DMS153 (cell line): ENCODE data around the gene PLET1.

Source experiments
- DNase-seq: peaks from one replicate; lab custom pipeline; 2025; lab: John Stamatoyannopoulos, UW

PLET1 gene

GRCh38 chr11:112260490-112260889, at the start of gene PLET1:
Gene PLET1, minus strand, starts transcription at chr11:112260860. Its CDS starts 271 bp downstream, at chr11:112260589.
- no peak for DNase-seq

GRCh38 chr11:112310419-112310818, 49.8 kb upstream of the PLET1 start:
- DNase-seq: no peak

- no peak for DNase-seq
These were observed 48.0 kb upstream of the PLET1 start for GRCh38 chr11:112308651-112309050.

DNA sequence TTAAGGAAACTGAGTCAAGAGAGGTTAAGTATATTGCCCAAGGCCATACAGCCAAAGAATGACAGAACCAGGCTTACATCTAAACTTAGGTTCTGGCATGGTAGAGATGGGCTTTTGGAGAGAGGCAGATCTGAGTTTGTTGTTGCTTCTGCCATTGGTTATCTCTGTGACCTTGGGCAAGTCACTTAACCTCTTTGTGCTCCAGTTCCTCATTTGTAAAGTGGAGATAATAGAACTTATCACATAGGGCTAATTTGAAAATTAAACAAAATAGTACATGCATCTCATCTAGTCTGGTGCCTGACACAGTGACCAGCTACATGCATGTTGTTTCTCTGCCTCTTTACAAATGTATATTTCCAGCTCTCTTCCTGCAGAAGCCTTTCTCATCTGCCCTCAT, 47.0 kb upstream of the PLET1 start:
- no peak for DNase-seq

GRCh38 chr11:112306230-112306629, 45.6 kb upstream of the PLET1 start:
- no peak for DNase-seq

GRCh38 chr11:112304914-112305313, 44.3 kb upstream of the PLET1 start:
- no peak for DNase-seq

DNA sequence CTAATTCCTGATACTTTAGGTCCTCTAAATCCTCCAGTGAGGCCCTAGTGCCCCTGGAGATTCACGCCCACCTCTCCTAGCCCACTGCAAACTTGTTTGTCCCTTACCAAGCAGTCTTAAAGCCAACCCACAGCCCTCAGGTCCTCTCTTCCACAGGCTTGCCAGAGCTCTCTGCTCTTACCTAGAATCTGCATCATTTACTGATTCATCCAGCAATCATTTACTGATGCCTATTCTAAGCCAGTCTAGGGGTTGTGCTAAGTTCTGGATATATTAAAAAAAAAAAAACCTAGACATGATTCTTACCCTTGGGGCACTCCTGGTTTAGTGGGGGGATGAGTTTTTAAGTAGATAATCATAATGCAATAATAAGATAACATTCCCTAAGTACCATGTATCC, 43.0 kb upstream of the PLET1 start:
- no peak for DNase-seq

- DNase-seq: no peak
These were observed 41.7 kb upstream of the PLET1 start for GRCh38 chr11:112302226-112302868.

DNA sequence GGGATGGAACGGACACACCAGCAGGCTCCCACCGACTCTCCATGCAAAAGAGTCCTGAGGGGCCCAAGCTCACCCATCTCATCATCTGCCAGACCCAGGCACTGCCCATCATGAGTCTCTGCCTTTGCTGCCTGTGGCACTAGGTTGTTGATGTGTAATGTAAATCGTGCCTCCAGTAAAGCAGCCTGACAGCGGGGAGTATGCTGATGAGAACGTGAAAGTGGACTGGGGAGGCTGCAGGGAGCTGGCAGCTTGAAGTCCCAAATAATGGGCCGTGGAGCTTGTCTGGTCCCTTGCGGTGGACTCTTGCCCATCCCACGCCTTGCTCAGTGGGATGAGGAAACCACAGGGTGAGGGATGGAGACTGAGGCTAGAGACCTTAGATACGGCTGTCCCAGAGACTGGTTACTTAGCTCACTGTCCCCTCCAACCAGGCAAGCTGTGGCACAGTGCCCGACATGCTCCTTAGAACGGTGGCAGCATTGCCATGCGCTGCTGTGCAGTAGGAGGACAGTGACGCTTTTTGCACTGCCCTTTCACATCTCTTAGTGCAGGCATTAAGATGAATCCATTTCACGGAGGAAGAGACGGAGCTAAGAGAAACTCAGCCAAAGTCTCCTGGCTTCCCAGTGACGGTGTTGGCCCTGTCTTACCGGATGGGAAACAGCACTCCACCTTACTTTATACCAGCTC, 39.6 kb upstream of the PLET1 start:
- no peak for DNase-seq

GRCh38 chr11:112298535-112298934, 37.9 kb upstream of the PLET1 start:
- no peak for DNase-seq

- DNase-seq: no peak
These were observed 36.7 kb upstream of the PLET1 start for GRCh38 chr11:112297248-112297866.

GRCh38 chr11:112296044-112296443, 35.4 kb upstream of the PLET1 start:
- no peak for DNase-seq

DNA sequence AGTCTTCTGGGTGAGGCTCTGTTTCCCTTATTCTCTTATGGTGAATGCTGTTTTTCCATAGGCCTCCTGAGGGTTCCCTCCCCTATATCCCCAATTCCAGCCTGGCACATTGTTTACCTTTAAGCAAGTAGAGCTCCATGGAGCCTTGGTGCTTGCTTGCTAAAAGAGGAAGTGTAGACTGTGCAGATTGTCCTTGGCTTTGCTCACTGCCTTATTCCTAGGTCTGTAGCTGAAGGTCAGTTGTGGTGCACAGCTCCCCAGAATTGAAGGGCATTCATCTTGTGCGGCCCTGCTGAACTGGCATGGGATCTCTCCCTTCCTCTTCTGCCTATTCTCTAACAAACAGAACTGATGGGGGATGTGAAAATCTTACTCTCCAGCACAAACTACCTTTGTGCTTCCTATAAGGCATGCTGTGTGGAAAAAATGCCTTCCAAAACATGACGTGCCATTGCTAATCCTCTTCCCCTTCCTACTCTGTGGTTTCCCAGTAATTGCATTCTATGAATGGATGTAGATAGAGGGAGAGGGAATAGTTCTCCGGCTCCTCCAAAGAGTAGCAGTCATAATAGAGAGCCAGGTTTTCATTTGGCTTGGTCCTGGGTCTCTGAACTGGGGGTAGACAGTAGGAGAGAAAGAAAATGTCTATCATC, 34.2 kb upstream of the PLET1 start:
- no peak for DNase-seq

DNA sequence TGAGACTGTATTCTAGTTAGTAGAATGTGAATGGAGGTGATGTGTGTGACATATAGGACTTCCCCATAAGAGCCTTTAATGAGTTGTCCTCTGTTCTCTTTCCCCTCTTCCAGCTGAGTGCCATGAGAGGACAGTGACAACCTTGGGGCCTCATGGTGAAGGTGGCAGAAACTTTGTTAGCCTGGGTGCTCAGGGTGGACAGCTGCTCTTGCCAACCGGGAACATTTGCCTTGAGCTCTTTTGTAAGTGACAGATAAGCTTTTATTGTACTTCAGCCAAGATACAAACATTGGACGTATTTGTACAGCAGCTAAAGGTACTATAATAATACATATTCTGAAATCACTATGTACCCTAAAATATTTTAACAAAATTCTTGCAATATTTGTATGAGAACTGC, 33.0 kb upstream of the PLET1 start:
- no peak for DNase-seq

GRCh38 chr11:112292785-112293407, 32.2 kb upstream of the PLET1 start:
- no peak for DNase-seq

DNA sequence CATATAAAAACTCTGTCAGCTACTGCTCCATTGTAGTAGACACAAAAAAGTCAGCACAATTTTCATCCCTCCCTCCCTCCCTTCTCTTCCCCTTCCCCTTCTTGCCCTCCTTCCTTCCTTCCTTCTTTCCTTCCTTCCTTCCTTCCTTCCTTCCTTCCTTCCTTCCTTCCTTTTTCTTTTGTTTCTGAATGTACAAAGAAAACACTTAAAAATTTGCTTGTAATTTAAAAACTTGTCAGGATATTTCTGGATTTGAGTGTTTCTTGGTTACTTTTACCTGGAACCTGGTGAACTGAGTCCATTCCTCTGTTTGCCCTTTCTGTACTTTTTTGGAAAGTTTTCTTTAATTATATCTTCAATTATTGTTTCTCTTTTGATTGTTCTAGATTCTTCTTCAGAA, 31.5 kb upstream of the PLET1 start:
- DNase-seq: no peak

- DNase-seq: no peak
These were observed 30.5 kb upstream of the PLET1 start for GRCh38 chr11:112291191-112291590.

DNA sequence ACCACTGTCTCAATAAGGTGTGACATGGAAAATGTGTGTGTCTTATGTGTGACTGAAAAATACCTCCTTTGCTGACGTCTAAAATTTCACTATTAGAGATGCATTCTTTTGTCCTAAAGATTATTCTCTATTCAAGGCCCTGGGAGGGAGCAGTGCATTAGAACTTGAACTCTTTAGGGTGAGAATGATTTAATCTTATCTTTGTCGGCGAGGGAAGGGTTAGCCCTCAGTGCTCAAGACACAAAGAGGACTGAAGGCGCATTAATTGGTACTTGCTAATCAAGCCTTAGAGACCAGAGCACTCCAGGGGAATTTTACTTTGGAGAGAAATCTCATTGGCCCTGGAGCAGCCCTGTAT, 29.8 kb upstream of the PLET1 start:
- no peak for DNase-seq

DNA sequence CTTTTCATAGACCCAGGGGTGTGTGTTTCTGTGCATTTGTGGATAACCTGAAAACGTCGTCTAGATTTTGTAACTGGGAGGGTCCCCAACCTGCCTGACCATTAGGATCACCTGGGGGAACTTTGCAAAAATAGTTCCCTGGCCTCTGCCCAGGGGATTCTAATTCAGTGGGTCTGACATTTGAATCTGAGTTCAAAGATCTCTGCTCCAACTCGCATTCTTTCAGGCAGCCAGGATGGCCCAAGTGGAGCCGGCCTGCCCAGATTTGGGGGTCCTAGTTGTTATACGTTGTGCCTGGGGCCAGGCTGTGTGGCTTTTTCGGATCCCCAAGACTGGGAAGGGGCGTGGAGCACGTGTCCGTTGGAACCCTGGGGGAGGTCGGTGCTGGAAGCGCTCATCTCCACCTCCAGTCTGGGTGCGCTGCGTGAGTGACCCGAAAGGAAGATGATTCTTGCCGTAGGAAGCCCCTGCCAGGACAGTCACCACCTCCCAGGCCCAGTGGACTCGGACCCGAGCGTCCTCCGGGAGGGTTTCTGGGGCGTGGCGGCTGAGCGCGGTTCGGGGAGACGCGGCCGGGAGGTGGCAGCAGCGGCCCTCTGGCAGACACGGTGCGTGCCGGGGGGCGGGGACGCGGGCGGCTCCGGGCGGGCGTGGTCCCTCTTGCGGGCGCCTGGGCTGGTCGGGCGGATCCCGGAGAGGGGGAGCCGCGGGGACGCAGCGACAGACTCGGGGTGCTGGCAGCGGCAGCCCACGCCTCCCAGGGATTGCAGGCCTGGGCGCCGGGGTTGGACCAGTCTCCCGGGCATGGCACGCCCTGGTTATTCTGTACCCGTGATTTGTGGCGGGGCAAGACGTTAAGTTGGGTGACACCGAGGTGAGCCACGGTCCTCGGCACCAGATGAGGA, 29.2 kb upstream of the PLET1 start:
- no peak for DNase-seq

DNA sequence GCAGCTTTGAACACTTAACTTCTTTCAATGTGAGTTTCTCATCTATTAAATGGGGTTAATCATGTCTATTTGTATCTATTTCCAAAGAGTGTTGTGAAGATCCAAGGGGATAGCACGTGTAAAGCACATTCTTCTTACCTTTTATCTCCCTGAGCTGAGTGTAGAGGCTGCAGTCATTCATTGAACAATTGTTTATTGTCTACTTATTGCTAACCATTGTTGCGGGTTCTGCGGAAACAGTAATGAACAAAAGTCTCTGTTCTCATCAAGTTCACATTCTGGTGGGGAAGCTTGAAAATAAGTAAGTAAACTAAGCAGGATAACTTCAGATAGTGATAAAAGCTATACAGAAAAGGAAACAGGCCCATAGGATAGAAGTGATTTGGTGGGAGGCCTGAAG, 27.4 kb upstream of the PLET1 start:
- no peak for DNase-seq

- DNase-seq: no peak
These were observed 25.2 kb upstream of the PLET1 start for GRCh38 chr11:112285841-112286311.
